OCI-LY1 (cell line): ENCODE data around the gene DIP2A.

Experiments used
- H2AFZ ChIP-seq: fragments of 200-600 bp; sonication (generic), shearing (Covaris generic); 2 replicates; pipeline ENCODE4 v1.6.0; 2014; ENCODE audit warnings: antibody characterized with exemption, mild to moderate bottlenecking, low read length
- H3F3A ChIP-seq: fragments of 200-600 bp; sonication (generic), shearing (Covaris generic); 2 replicates; pipeline ENCODE4 v1.6.0; 2014; ENCODE audit warnings: mild to moderate bottlenecking, antibody characterized with exemption, low read length, moderate library complexity; ENCODE audit not compliant: insufficient read depth
- H3K27ac ChIP-seq: fragments of 200-600 bp; sonication (generic); 2 replicates; pipeline ENCODE4 v1.5.1; 2014; ENCODE audit warnings: low read length, mixed run types, mild to moderate bottlenecking, low read depth; ENCODE audit not compliant: poor library complexity, severe bottlenecking
- H3K27me3 ChIP-seq: fragments of 200-600 bp; sonication (generic); 2 replicates; pipeline ENCODE4 v1.6.0; 2014; ENCODE audit warnings: antibody characterized with exemption, mild to moderate bottlenecking, low read length, moderate library complexity; ENCODE audit not compliant: insufficient read depth
- H3K36me3 ChIP-seq: fragments of 200-600 bp; sonication (generic); 2 replicates; pipeline ENCODE4 v1.6.1; 2014; ENCODE audit warnings: mild to moderate bottlenecking, antibody characterized with exemption, low read length, moderate library complexity, mixed read lengths; ENCODE audit not compliant: insufficient read depth
- H3K4me1 ChIP-seq: fragments of 200-600 bp; sonication (generic); 2 replicates; pipeline ENCODE4 v1.5.1; 2014; ENCODE audit warnings: mild to moderate bottlenecking, low read length, moderate library complexity; ENCODE audit not compliant: insufficient read depth, severe bottlenecking
- H3K4me2 ChIP-seq: fragments of 200-600 bp; sonication (generic), shearing (Covaris generic); 2 replicates; pipeline ENCODE4 v1.6.1; 2014; ENCODE audit warnings: low read length
- H3K4me3 ChIP-seq: fragments of 200-600 bp; sonication (generic); 2 replicates; pipeline ENCODE4 v1.5.1; 2014; ENCODE audit warnings: low read length, low read depth, mild to moderate bottlenecking, mixed read lengths; ENCODE audit not compliant: poor library complexity, severe bottlenecking
- H3K79me2 ChIP-seq: fragments of 200-600 bp; shearing (Covaris generic); 2 replicates; pipeline ENCODE4 v1.6.1; 2016; ENCODE audit warnings: mixed run types, low read length, mixed read lengths; ENCODE audit not compliant: insufficient read depth
- H3K9ac ChIP-seq: fragments of 200-600 bp; sonication (generic), shearing (Covaris generic); 2 replicates; pipeline ENCODE4 v1.6.1; 2014; ENCODE audit warnings: mild to moderate bottlenecking, low read length, mixed read lengths
- H3K9me2 ChIP-seq: fragments of 200-600 bp; sonication (generic), shearing (Covaris generic); 2 replicates; pipeline ENCODE4 v1.6.1; 2014; ENCODE audit warnings: low read depth, mild to moderate bottlenecking, low read length, mixed read lengths
- H3K9me3 ChIP-seq: fragments of 200-600 bp; shearing (Covaris generic); 2 replicates; pipeline ENCODE4 v1.6.1; 2014; ENCODE audit warnings: low read length, mixed read lengths
- H4K20me1 ChIP-seq: fragments of 200-600 bp; sonication (generic), shearing (Covaris generic); 2 replicates; pipeline ENCODE4 v1.6.0; 2016; ENCODE audit warnings: mild to moderate bottlenecking, low read length; ENCODE audit not compliant: insufficient read depth
- CTCF ChIP-seq: fragments of 200-600 bp; sonication (generic), shearing (Covaris generic); IDR thresholded peaks from 2 replicates; pipeline ENCODE4 v1.5.1; 2017; ENCODE audit warnings: mild to moderate bottlenecking, antibody characterized with exemption, low read length, moderate library complexity, mixed read lengths
- EZH2 ChIP-seq: fragments of 200-600 bp; sonication (generic), shearing (Covaris generic); IDR thresholded peaks from 2 replicates; pipeline ENCODE4 v1.8.0; 2017; ENCODE audit warnings: borderline replicate concordance, mixed run types, mild to moderate bottlenecking, antibody characterized with exemption, low read length, moderate library complexity, mixed read lengths

Gene DIP2A

GRCh38 chr21:46581780-46582307, 123.2 kb downstream of the DIP2A start:
- H3K9ac ChIP-seq, result no peak overlapping the region
- TF ChIP-seq EZH2 (no peak), CTCF (no peak)
- no peaks in the 10 kb centered on the region for H3F3A ChIP-seq
- H3K36me3 ChIP-seq, result no peaks in the 10 kb centered on the region
- no peak overlapping the region for H3K4me3 ChIP-seq
- H4K20me1 ChIP-seq, result no peaks in the 10 kb centered on the region
- no peak overlapping the region for H2AFZ ChIP-seq
- H3K4me1 ChIP-seq, result peaks cover 10% of the 10 kb centered on the region
- H3K79me2 ChIP-seq, result no peaks in the 10 kb centered on the region
- H3K4me2 ChIP-seq, result no peak overlapping the region
- no peaks in the 10 kb centered on the region for H3K9me3 ChIP-seq
- no peaks in the 10 kb centered on the region for H3K27me3 ChIP-seq
- no peak overlapping the region for H3K27ac ChIP-seq
- H3K9me2 ChIP-seq, result no peaks in the 10 kb centered on the region

GRCh38 chr21:46585191-46585953, 126.7 kb downstream of the DIP2A start:
- TF ChIP-seq EZH2, result no peak
- TF ChIP-seq CTCF, result no peak
- no peak overlapping the region for H3K4me3 ChIP-seq
- no peaks in the 10 kb centered on the region for H3K9me2 ChIP-seq
- no peaks in the 10 kb centered on the region for H3K36me3 ChIP-seq
- H3F3A ChIP-seq, result no peaks in the 10 kb centered on the region
- peaks cover 10% of the 10 kb centered on the region for H3K4me1 ChIP-seq
- no peaks in the 10 kb centered on the region for H3K27me3 ChIP-seq
- no peaks in the 10 kb centered on the region for H4K20me1 ChIP-seq
- no peak overlapping the region for H3K27ac ChIP-seq
- no peak overlapping the region for H3K4me2 ChIP-seq
- no peak overlapping the region for H2AFZ ChIP-seq
- H3K9ac ChIP-seq, result no peak overlapping the region
- no peaks in the 10 kb centered on the region for H3K9me3 ChIP-seq
- no peaks in the 10 kb centered on the region for H3K79me2 ChIP-seq

GRCh38 chr21:46594276-46594675, 135.6 kb downstream of the DIP2A start:
- H3K9me2 ChIP-seq, result no peaks in the 10 kb centered on the region
- H3K9ac ChIP-seq, result no peak overlapping the region
- H3K4me1 ChIP-seq, result no peaks in the 10 kb centered on the region
- no peaks in the 10 kb centered on the region for H3K27me3 ChIP-seq
- no peaks in the 10 kb centered on the region for H3K36me3 ChIP-seq
- no peak overlapping the region for H3K4me3 ChIP-seq
- no peak for TF ChIP-seq CTCF
- no peak for TF ChIP-seq EZH2
- H3F3A ChIP-seq, result no peaks in the 10 kb centered on the region
- no peak overlapping the region for H2AFZ ChIP-seq
- no peak overlapping the region for H3K27ac ChIP-seq
- peaks cover 7% of the 10 kb centered on the region; the same call in 1 of the 2 replicates for H3K9me3 ChIP-seq
- no peaks in the 10 kb centered on the region for H4K20me1 ChIP-seq
- no peak overlapping the region for H3K4me2 ChIP-seq
- H3K79me2 ChIP-seq, result no peaks in the 10 kb centered on the region
